Prostate gland (tissue), 2 donors: Measurements from ENCODE around the gene OR52I2. TPM values are rescaled to one million over a fixed set of nuclear protein-coding genes. Genes with fewer than 3 reads are reported as not detected.

Experiments
- DNase-seq: peaks from one replicate; pipeline ENCODE4 v3.0.0-alpha.2; 2019; ENCODE audit warnings: low spot score
- H3K27ac ChIP-seq, 2 donors: fragments of 200-600 bp; sonication (generic); 2 replicates each; pipeline ENCODE4 v1.5.1; 2017 to 2019
- H3K27me3 ChIP-seq: fragments of 200-600 bp; sonication (generic); replicated peaks from 2 replicates; pipeline ENCODE4 v1.5.1; 2019; ENCODE audit not compliant: insufficient read depth
- H3K36me3 ChIP-seq, 2 donors: fragments of 200-600 bp; sonication (generic); 1 replicate in 1 of 2; 2 replicates in 1 of 2; pipeline versions ENCODE4 v1.5.1 to v1.8.1; 2017 to 2019
- H3K4me1 ChIP-seq: fragments of 200-600 bp; sonication (generic); replicated peaks from 2 replicates; pipeline ENCODE4 v1.5.1; 2019
- H3K4me3 ChIP-seq, 2 donors: fragments of 200-600 bp; sonication (generic); 2 replicates each; pipeline ENCODE4 v1.5.1; 2017 to 2019
- H3K9me3 ChIP-seq: fragments of 200-600 bp; sonication (generic); 2 replicates; pipeline ENCODE4 v1.5.1; 2017
- CTCF ChIP-seq, 4 experiments: fragments of 200-600 bp in 2 of 4; fragments of 450-650 bp in 2 of 4; sonication (generic) in 2 of 4; IDR thresholded peaks; 1 replicate in 3 of 4; 2 replicates in 1 of 4; pipeline ENCODE4 v1.5.1; 2016 to 2019; ENCODE audit warnings: antibody characterized with exemption in 4 of 4, mild to moderate bottlenecking in 2 of 4, moderate library complexity in 2 of 4
- POLR2A ChIP-seq: fragments of 450-650 bp; IDR thresholded peaks from one replicate; pipeline ENCODE4 v1.6.1; 2016; ENCODE audit warnings: antibody characterized with exemption, mild to moderate bottlenecking
- POLR2AphosphoS5 ChIP-seq: sonication (generic); formaldehyde crosslinking; IDR thresholded peaks from one replicate; pipeline ENCODE4 v1.6.1; 2017; ENCODE audit warnings: antibody characterized with exemption
- WGBS: methylation state at CpG from one replicate; pipeline ENCODE4 v1.1.5; 2018; 5-methylcytosine and 5-hydroxymethylcytosine counted together
- intact Hi-C: fragments of 100-400 bp; cut with DNase I; formaldehyde crosslinking; loops from one replicate; pipeline ENCODE4 v1.14.2; 2022
- total RNA-seq, 2 donors: library from RNA; depleted of rRNA; stranded (reverse); fragments of >200 nt; gene quantifications; one replicate each; pipeline ENCODE4 v1.1.0, GENCODE V29; 2016

Gene OR52I2
- total RNA-seq, 2 donors from 2014 or later: not detected

- TF ChIP-seq CTCF (IDR thresholded peaks at IDR 0.05) (no peak), POLR2A (no peak), POLR2AphosphoS5 (no peak)
- no peaks in the 10 kb centered on the region for H3K4me1 ChIP-seq
- intact Hi-C loops: no loop called here
- no peak overlapping the region for H3K27ac ChIP-seq
- H3K27me3 ChIP-seq: no peaks in the 10 kb centered on the region
- no peaks in the 10 kb centered on the region for H3K36me3 ChIP-seq
- 23% methylated on average over 1 of the region's 1 CpG for WGBS
- no peak for DNase-seq
- no peaks in the 10 kb centered on the region for H3K9me3 ChIP-seq
- H3K4me3 ChIP-seq: no peak overlapping the region
These were observed 34.7 kb upstream of the OR52I2 start for GRCh38 chr11:4546878-4547277.

GRCh38 chr11:4547416-4547815 is 34.1 kb upstream of the OR52I2 start:
- Histone ChIP-seq H3K4me3 (no peak overlapping the region), H3K27ac (no peak overlapping the region), H3K4me1 (no peaks in the 10 kb centered on the region), H3K9me3 (no peaks in the 10 kb centered on the region), H3K27me3 (no peaks in the 10 kb centered on the region), H3K36me3 (no peaks in the 10 kb centered on the region)
- no peak for DNase-seq
- intact Hi-C loops: no loop called here
- TF ChIP-seq CTCF (IDR thresholded peaks at IDR 0.05): no peak
- TF ChIP-seq POLR2AphosphoS5: no peak
- TF ChIP-seq POLR2A: no peak
- 73% methylated on average over 4 of the region's 4 CpGs for WGBS

GRCh38 chr11:4551346-4551979 is 30.1 kb upstream of the OR52I2 start:
- Histone ChIP-seq H3K27me3 (no peaks in the 10 kb centered on the region), H3K4me3 (no peak overlapping the region), H3K36me3 (no peaks in the 10 kb centered on the region), H3K4me1 (no peaks in the 10 kb centered on the region), H3K9me3 (no peaks in the 10 kb centered on the region), H3K27ac (no peak overlapping the region)
- intact Hi-C loops: no loop called here
- TF ChIP-seq POLR2A: no peak
- no peak for TF ChIP-seq POLR2AphosphoS5
- peak in 2 of 4 experiments; percentile 16 to 19 for TF ChIP-seq CTCF (IDR thresholded peaks at IDR 0.05)
- WGBS: 84% methylated on average over 8 of the region's 8 CpGs
- no peak for DNase-seq

- WGBS: 57% methylated on average over 6 of the region's 8 CpGs
- Histone ChIP-seq H3K36me3 (no peaks in the 10 kb centered on the region), H3K4me3 (no peak overlapping the region), H3K27ac (peak overlapping the region in 1 of 2 donors; percentile 14), H3K4me1 (peaks cover 3% of the 10 kb centered on the region), H3K27me3 (no peaks in the 10 kb centered on the region), H3K9me3 (no peaks in the 10 kb centered on the region)
- intact Hi-C loops: no loop called here
- DNase-seq: no peak
- TF ChIP-seq POLR2AphosphoS5 (no peak), CTCF (IDR thresholded peaks at IDR 0.05) (no peak), POLR2A (no peak)
These were observed 21.8 kb upstream of the OR52I2 start for GRCh38 chr11:4559527-4560440.
